CD1c-positive myeloid dendritic cell (primary cell): Measurements from ENCODE around the gene FATE1.
A peak's percentile ranks its signal among the peaks of the same experiment; 100 is the strongest.
"Not testable (repeated sequence)": the region's sequence is repeated elsewhere in the genome, so short reads cannot be mapped to it uniquely, and the experiment has no call there.

Source experiments
- DNase-seq: peaks from one replicate; pipeline ENCODE4 v3.0.0-alpha.2; 2016; ENCODE audit errors: extremely low spot score

The FATE1 gene

GRCh38 chrX:151715752-151716151 is at the start of gene FATE1:
TSS of gene FATE1 (plus strand) at chrX:151716035. CDS start at chrX:151716120, 85 bp downstream.
- DNase-seq, result no peak

DNA sequence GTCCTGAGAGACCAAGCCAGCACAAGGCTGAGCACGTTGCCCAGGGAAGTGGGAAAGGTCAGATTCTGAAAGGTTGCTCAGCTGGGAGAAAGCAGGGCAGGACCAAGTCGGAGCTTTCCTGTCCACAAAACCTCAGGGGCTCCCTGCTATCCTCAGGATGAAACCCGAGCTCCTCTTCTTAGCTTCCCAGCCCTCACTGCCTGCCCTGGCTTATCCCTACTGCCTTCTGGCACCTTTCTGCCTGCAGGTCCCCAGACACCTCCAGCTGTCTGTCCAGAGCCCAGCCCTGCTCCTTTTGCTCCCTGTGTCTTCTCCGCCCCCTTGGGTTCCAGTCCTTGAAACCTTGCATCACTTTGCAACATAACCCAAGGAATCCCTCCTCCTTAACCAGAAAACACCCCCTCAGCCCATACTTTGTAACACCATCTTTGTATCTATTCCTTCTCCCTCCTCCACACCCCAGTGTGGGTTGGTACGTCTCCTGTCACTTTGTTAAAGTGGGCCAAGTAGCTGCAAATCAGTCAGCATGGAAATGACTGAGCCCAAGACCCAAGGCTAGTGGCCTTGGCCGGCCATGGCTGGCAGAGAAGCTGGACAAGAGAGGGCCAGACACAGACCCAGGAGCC is 40.6 kb upstream of the FATE1 start:
- no peak for DNase-seq

GRCh38 chrX:151676196-151676595 is 39.6 kb upstream of the FATE1 start:
- no peak for DNase-seq

DNA sequence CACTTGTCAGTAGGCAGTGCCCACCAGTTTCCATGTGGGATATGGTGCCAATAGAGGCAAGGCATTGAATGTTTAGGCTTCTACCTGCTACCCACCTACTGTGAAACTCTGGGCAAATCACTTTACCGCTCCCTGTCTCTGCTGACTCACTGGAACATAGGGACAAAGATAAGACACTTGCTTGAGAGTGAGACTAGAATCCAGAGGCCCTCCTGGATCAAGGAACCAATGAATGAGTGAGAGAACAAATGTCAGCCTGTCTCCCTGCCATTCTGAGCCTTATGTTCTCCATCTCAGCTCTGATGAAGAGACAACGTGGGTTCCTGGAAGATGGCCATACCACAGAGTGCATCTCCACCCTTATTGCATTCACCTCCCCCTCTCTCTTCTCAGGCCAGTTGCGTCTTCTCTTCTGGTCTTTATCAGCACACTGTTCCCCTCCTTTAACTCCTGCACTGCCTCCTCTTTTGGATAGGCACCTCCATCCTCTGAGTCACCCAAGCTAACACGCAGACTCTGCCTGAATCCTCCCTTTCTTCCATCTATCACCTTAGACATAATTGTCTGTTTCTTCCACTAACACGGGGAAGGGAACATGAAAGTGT is 35.9 kb upstream of the FATE1 start:
- no peak for DNase-seq

GRCh38 chrX:151680805-151681204 is 35.0 kb upstream of the FATE1 start:
- peak; percentile 48 for DNase-seq

DNA sequence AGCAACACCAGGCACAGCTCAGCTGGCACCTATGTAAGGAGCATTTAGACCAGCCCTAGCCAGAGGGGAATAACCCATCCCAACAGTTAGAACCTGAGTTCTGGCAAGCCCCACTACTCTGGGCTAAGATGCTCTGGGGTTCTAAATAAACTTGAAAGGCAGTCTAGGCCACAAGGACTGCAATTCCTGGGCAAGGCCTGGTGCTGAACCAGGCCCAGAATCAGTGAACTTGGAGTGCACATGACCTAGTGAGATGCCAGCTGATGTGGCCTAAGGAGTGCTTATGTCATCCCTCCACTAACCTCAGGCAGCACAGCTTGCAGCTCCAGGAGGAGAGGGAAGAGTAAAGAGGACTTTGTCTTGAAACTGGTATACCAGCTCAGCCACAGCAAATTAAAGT is 28.2 kb upstream of the FATE1 start:
- no peak for DNase-seq

DNA sequence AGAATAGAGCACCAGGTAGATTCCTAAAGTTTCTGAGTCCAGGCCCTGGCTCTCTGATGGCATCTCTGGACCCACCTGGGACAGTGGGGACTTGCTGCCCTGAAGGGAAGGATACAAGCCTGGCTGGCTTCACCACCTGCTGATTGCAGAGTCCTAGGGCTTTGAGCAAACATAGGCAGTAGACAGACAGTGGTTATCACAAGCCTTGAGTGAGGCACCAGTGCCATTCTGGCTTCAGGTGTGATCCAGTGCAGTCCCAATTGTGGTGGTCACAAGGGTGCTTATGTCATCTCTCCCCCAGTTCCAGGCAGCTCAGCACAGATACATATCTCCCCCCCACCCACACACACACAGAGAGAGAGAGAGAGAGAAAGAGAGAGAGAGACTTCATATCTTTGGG is 27.1 kb upstream of the FATE1 start:
- no peak for DNase-seq

- DNase-seq, result no peak
These were observed 23.0 kb upstream of the FATE1 start for GRCh38 chrX:151692825-151693224.

DNA sequence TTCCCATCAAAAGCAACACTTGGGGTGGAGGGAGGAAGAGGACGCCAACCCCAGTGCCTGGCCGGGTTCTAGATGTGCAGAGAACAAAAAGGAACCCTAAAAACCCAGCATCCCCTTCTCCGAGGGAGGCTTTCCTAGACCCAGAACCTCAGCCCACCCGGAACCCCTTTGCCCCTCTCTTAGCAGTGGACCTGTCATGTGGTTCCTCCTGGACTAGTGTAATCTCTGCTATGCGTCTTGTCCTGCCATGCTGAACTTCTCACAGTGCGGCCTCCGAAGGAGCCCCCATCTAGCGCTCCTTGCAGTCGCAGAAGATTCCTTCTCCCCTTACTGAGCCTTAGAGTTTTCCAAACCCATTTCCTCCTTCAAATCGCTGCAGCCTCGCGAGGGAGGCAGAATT is 21.7 kb upstream of the FATE1 start:
- DNase-seq, result no peak

- DNase-seq, result no peak
These were observed 20.9 kb upstream of the FATE1 start, which contains the start of gene PRRG3 for GRCh38 chrX:151694661-151695582. TSS of gene PRRG3 (plus strand) at chrX:151695458. CDS start at chrX:151698815, 3,357 bp downstream.

GRCh38 chrX:151695583-151696340 is 20.1 kb upstream of the FATE1 start:
- DNase-seq, result no peak

GRCh38 chrX:151697082-151697481 is 18.8 kb upstream of the FATE1 start:
- DNase-seq, result not testable (repeated sequence)

- DNase-seq, result no peak
These were observed 18.3 kb upstream of the FATE1 start for GRCh38 chrX:151697522-151697921.

GRCh38 chrX:151698485-151698884 is 17.4 kb upstream of the FATE1 start:
- DNase-seq, result no peak

DNA sequence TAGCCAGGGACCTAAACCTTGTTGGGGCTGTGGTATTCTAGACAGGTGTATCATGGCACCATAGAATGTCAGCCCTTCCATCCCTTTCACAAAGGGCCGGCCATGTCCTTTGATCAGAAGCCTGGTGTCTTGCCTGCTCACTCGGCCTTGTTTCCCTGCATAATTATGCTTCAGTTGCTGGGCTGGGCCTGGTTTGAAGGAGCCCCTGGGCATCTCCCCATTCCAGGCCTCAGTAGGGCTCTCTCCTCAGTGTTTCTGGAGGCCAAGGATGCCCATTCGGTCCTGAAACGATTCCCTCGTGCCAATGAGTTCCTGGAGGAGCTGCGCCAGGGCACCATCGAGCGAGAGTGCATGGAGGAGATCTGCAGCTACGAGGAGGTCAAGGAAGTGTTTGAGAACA is 16.1 kb upstream of the FATE1 start:
- DNase-seq, result no peak

DNA sequence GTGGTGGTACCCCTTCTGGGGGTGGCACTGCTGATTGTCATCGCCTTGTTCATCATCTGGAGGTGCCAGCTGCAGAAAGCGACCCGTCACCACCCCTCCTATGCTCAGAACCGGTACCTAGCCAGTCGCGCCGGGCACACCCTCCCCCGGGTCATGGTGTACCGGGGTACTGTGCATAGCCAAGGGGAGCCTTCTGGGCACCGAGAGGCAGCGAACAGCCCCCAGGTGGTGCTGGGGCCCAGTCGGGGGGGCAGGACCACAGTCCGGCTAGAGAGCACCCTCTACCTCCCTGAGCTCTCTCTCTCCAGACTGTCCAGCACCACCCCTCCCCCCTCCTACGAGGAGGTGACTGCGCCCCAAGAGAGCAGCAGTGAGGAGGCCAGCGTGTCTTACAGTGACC is 15.3 kb upstream of the FATE1 start:
- DNase-seq, result no peak

- no peak for DNase-seq
These were observed 14.8 kb upstream of the FATE1 start for GRCh38 chrX:151701071-151701470.

GRCh38 chrX:151701531-151701930 is 14.3 kb upstream of the FATE1 start:
- no peak for DNase-seq

GRCh38 chrX:151702026-151702714 is 13.7 kb upstream of the FATE1 start:
- DNase-seq, result no peak

- DNase-seq, result no peak
These were observed 13.0 kb upstream of the FATE1 start for GRCh38 chrX:151702741-151703340.

DNA sequence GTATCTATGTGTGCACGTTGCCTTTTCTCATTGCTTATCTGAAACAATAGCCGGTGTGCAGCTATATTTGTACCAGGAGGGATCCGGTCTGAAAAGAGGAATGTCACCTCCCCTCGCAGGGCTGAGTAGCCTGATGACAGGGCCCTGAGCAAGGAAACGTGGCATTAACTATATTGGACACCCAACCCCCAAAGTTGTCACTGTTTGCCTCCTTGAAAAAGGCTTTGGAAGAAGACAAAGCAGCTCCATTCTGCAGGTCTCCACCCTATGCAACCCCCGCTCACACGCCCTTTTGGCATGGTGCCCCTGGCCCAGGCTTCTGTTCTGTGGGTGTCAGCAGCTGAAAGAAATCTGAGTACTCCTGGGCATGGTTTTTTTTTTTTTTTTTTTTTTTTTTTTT is 12.3 kb upstream of the FATE1 start:
- DNase-seq, result no peak
